A673 (cell line): Measurements from ENCODE around the gene GRID2. TPM values are rescaled to one million over a fixed set of nuclear protein-coding genes. Genes with fewer than 3 reads are reported as not detected.

Experiments used
- BruUV-seq: library from RNA; stranded (reverse); fragments of 400-500 nt; replicated peaks from 2 replicates; lab custom pipeline; 2021; lab: Mats Ljungman, UMichigan
- CTCF ChIA-PET: fragments of 300-600 bp; sonication (Branson Sonifier 250); formaldehyde crosslinking; loops from one replicate; lab custom pipeline; 2022; ENCODE audit warnings: antibody characterized with exemption; lab: Charles Lee
- POLR2A ChIA-PET: fragments of 300-600 bp; sonication (Branson Sonifier 250); formaldehyde crosslinking; loops from one replicate; lab custom pipeline; 2022; ENCODE audit warnings: antibody characterized with exemption; ENCODE audit not compliant: low non-redundant PET; lab: Charles Lee
- DNase-seq: peaks from one replicate; pipeline ENCODE4 v3.0.0-alpha.2; 2015; ENCODE audit warnings: low spot score
- H3K27ac ChIP-seq: fragments of 200-600 bp; sonication (generic); 2 replicates; pipeline ENCODE4 v1.5.1; 2016; ENCODE audit warnings: mixed run types, low read depth, mild to moderate bottlenecking, mixed read lengths, antibody characterized with exemption, low read length; ENCODE audit not compliant: poor library complexity, severe bottlenecking
- H3K27me3 ChIP-seq: fragments of 200-600 bp; sonication (generic); replicated peaks from 2 replicates; pipeline ENCODE4 v1.6.1; 2017; ENCODE audit warnings: mixed run types, low read depth, mild to moderate bottlenecking, mixed read lengths, antibody characterized with exemption, low read length; ENCODE audit not compliant: insufficient read depth, poor library complexity
- H3K36me3 ChIP-seq: fragments of 200-600 bp; sonication (generic); 2 replicates; pipeline ENCODE4 v1.6.1; 2016; ENCODE audit warnings: mixed run types, mild to moderate bottlenecking, mixed read lengths, antibody characterized with exemption, low read length; ENCODE audit not compliant: insufficient read depth, poor library complexity, severe bottlenecking
- H3K4me1 ChIP-seq: fragments of 200-600 bp; sonication (generic); 2 replicates; pipeline ENCODE4 v1.6.1; 2017; ENCODE audit warnings: mixed run types, mild to moderate bottlenecking, mixed read lengths, antibody characterized with exemption, low read length; ENCODE audit not compliant: insufficient read depth, poor library complexity, severe bottlenecking
- H3K4me3 ChIP-seq: fragments of 200-600 bp; sonication (generic); 2 replicates; pipeline ENCODE4 v1.5.1; 2016; ENCODE audit warnings: low read depth, mixed run types, mild to moderate bottlenecking, mixed read lengths, low read length; ENCODE audit not compliant: poor library complexity, severe bottlenecking
- H3K9me3 ChIP-seq: fragments of 200-600 bp; sonication (generic); 2 replicates; pipeline ENCODE4 v1.6.1; 2016; ENCODE audit warnings: mixed run types, low read depth, mild to moderate bottlenecking, mixed read lengths, antibody characterized with exemption, low read length; ENCODE audit not compliant: poor library complexity, severe bottlenecking
- CTCF ChIP-seq: fragments of 300-800, 200-600 bp; sonication (generic); conservative IDR thresholded peaks from 2 replicates; pipeline ENCODE4 v1.5.1; 2017; ENCODE audit warnings: low read depth, mild to moderate bottlenecking, antibody characterized with exemption, low read length, moderate library complexity, mixed read lengths
- EZH2 ChIP-seq: fragments of 200-600 bp; sonication (generic); IDR thresholded peaks from 2 replicates; pipeline ENCODE4 v1.6.1; 2017; ENCODE audit warnings: borderline replicate concordance, low read depth, mild to moderate bottlenecking, mixed read lengths, antibody characterized with exemption, low read length; ENCODE audit not compliant: poor library complexity, severe bottlenecking
- intact Hi-C: fragments of 100-400 bp; cut with micrococcal nuclease; formaldehyde crosslinking; loops from one replicate; pipeline ENCODE4 v1.10.0; 2022; ENCODE audit not compliant: unreplicated experiment
- total RNA-seq: library from RNA; stranded (reverse); gene quantifications from 2 replicates; pipeline ENCODE4 v1.2.3, GENCODE V29; 2021

Gene GRID2
- total RNA-seq, 1 experiment from 2014 or later: not detected

GRCh38 chr4:93084599-93085305 is 781.0 kb downstream of the GRID2 start:
- Histone ChIP-seq H3K27me3 (no peaks in the 10 kb centered on the region), H3K27ac (no peak overlapping the region), H3K4me1 (no peaks in the 10 kb centered on the region), H3K9me3 (no peaks in the 10 kb centered on the region), H3K4me3 (no peak overlapping the region), H3K36me3 (no peaks in the 10 kb centered on the region)
- no peak for DNase-seq
- intact Hi-C loops: no loop called here
- BruUV-seq: no TSS peak
- no peak for TF ChIP-seq CTCF
- TF ChIP-seq EZH2: no peak
- ChIA-PET CTCF (no interaction called here), POLR2A (no interaction called here)

GRCh38 chr4:93086356-93086755 is 782.6 kb downstream of the GRID2 start:
- Histone ChIP-seq H3K9me3 (no peaks in the 10 kb centered on the region), H3K27me3 (no peaks in the 10 kb centered on the region), H3K27ac (no peak overlapping the region), H3K4me3 (no peak overlapping the region), H3K36me3 (no peaks in the 10 kb centered on the region), H3K4me1 (no peaks in the 10 kb centered on the region)
- intact Hi-C loops: no loop called here
- peak; percentile 52 for DNase-seq
- ChIA-PET CTCF (no interaction called here), POLR2A (no interaction called here)
- TF ChIP-seq CTCF (no peak), EZH2 (no peak)
- no TSS peak for BruUV-seq

DNA sequence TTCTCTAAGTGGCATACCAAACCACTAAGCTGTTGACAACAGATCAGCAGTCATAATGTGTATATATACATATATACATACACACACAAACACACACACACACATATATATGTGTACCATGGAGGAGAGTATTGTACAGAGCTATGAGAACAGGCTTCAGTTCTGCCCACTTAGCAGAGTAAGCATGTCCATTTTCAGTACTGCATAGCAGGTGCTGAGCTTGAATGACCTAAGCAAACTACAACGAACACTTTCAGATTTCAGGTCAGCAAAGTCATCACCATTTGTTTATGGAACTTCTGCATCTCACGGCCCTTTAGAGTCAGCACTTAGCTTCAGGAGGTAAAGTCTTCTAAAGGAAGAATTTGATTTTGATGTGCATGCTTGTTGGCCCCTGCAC is 789.0 kb downstream of the GRID2 start:
- no peak for DNase-seq
- TF ChIP-seq CTCF: no peak
- no peak for TF ChIP-seq EZH2
- intact Hi-C loops: no loop called here
- ChIA-PET CTCF (no interaction called here), POLR2A (no interaction called here)
- Histone ChIP-seq H3K36me3 (no peaks in the 10 kb centered on the region), H3K9me3 (no peaks in the 10 kb centered on the region), H3K4me1 (no peaks in the 10 kb centered on the region), H3K4me3 (no peak overlapping the region), H3K27me3 (no peaks in the 10 kb centered on the region), H3K27ac (no peak overlapping the region)
- no TSS peak for BruUV-seq
